ENCODE results near the gene RRAGD.

RRAGD gene, protein sequence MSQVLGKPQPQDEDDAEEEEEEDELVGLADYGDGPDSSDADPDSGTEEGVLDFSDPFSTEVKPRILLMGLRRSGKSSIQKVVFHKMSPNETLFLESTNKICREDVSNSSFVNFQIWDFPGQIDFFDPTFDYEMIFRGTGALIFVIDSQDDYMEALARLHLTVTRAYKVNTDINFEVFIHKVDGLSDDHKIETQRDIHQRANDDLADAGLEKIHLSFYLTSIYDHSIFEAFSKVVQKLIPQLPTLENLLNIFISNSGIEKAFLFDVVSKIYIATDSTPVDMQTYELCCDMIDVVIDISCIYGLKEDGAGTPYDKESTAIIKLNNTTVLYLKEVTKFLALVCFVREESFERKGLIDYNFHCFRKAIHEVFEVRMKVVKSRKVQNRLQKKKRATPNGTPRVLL

DNA sequence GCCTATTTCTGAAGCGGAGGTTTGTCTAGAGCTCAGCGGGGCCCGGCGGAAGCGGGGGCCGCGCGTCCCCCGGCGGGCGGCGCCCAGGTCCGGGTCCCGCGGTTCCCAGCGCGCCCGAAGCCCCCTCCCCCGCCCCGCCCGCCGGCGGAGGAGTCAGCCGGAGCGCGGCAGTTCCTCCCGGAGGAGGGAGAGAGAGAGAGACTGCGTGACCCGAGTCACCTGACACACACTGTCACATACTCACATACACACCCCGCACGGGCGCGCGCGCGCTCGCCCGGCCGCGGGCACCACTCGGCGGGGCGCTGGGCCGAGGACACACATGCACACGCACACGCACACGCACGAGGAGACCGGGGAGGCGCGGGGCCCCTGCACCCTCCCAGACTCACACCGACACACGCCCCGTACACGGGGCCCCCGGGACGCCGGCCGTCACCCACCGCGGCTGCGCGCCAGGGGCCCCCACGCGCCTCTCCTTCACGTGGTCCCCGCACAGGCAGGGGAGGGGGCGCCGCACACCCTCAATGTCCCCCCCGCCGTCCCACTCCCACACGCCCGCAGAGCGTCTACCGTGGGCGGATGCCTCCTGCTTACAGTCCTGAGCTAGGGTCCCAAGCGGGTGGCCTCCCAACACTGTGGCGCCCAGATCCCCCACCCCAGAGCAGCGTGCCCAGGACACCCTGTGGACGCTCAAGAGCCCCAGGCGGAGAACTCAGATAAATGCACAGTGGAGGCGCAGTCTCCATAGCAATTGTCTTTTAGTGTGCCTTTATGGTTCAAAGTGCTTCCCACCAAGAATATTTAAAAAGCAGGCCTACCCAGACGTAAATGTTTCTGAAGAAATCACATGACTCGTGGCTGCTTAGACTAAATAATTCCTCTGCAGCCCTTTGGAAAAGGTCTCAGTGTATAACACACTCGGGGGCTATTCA lies at the start of gene RRAGD:
Gene RRAGD (minus strand): TSS at position 203 of the 935 bp plus-strand sequence. CDS start 280 bp downstream, outside the sequence.
- H3K9me3 Mint-ChIP-seq = no peaks in the 10 kb centered on the region
- no peaks in the 10 kb centered on the region for H3K36me3 Mint-ChIP-seq
- H3K4me3 Mint-ChIP-seq = peak within 1 kb of the TSS; percentile 91
- H3K4me1 Mint-ChIP-seq = peaks cover 22% of the 10 kb centered on the region
- peak within 1 kb of the TSS; percentile 91 for H3K27ac Mint-ChIP-seq
- peaks cover 7% of the 10 kb centered on the region for H3K27me3 Mint-ChIP-seq

GRCh38 chr6:89460713-89461112 lies 48.6 kb upstream of the RRAGD start:
- H3K4me3 Mint-ChIP-seq = no peak overlapping the region
- H3K27ac Mint-ChIP-seq = no peak overlapping the region
- no peaks in the 10 kb centered on the region for H3K4me1 Mint-ChIP-seq
- peaks cover 6% of the 10 kb centered on the region for H3K9me3 Mint-ChIP-seq
- H3K27me3 Mint-ChIP-seq = no peaks in the 10 kb centered on the region
- H3K36me3 Mint-ChIP-seq = peaks cover 3% of the 10 kb centered on the region

DNA sequence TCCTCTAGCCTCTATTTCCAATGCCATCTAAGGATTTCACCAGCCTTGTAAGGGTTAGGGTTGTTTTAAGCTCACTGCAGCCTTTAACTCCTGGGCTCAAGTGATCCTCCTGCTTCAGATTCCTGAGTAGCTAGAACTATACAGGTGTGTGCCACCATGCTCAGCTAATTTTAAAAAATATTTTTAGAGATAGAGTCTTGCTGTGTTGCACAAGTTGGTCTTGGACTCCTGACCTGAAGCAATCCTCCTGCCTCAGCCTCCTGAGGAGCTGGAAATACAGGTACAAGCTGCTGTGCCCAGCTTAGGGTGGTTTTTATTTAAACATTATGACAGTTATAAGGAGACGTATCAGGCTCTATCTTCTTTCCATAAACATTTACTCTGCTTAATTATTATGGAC lies 47.4 kb upstream of the RRAGD start:
- H3K27me3 Mint-ChIP-seq = no peaks in the 10 kb centered on the region
- H3K4me1 Mint-ChIP-seq = no peaks in the 10 kb centered on the region
- peaks cover 3% of the 10 kb centered on the region for H3K36me3 Mint-ChIP-seq
- no peak overlapping the region for H3K4me3 Mint-ChIP-seq
- H3K27ac Mint-ChIP-seq = no peak overlapping the region
- peaks cover 8% of the 10 kb centered on the region for H3K9me3 Mint-ChIP-seq

DNA sequence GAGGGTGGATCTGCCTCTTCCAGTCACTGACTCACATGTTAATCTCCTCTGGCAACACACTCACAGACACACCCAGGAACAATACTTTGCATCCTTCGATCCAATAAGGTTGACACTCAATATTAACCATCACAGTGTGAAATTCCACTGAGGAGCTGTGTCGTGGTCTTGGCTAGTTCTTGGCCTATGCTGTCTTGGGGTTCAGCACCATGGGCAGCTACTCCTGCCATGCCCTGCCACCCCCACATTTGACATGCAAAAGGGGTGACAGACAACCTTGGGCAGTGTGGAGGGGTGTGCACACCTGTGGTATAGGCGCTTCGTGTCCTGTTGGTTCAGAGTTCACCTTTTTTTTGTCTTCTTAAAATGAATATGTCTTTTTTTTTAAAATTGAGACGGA lies 46.6 kb upstream of the RRAGD start:
- no peak overlapping the region for H3K27ac Mint-ChIP-seq
- no peak overlapping the region for H3K4me3 Mint-ChIP-seq
- peaks cover 8% of the 10 kb centered on the region for H3K9me3 Mint-ChIP-seq
- no peaks in the 10 kb centered on the region for H3K27me3 Mint-ChIP-seq
- no peaks in the 10 kb centered on the region for H3K4me1 Mint-ChIP-seq
- H3K36me3 Mint-ChIP-seq = peaks cover 3% of the 10 kb centered on the region

- Mint-ChIP-seq H3K36me3 (peaks cover 3% of the 10 kb centered on the region), H3K27ac (no peak overlapping the region), H3K4me1 (no peaks in the 10 kb centered on the region), H3K9me3 (peaks cover 8% of the 10 kb centered on the region), H3K27me3 (no peaks in the 10 kb centered on the region), H3K4me3 (no peak overlapping the region)
These were observed 42.2 kb upstream of the RRAGD start for GRCh38 chr6:89454300-89454699.

DNA sequence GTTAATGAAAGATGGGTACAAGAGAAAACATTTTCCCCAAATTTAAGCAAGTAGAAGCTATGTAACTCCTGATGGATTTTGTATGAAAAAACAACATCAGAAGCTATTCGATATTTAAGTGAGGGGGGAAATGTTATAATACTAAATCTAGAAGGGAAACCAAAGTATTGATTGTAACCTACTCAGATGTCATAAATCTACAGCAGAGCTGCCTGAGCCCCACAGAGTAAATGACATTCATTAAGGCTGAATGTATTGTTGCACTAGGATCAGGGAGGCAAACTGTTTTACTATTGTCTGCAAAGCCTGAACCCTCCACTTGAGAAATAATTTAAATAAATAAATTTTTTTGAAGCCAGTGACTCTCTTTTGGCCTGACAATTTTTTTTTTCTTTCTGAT lies 40.2 kb upstream of the RRAGD start:
- H3K27ac Mint-ChIP-seq = no peak overlapping the region
- no peaks in the 10 kb centered on the region for H3K27me3 Mint-ChIP-seq
- H3K4me1 Mint-ChIP-seq = no peaks in the 10 kb centered on the region
- peaks cover 3% of the 10 kb centered on the region for H3K36me3 Mint-ChIP-seq
- peaks cover 8% of the 10 kb centered on the region for H3K9me3 Mint-ChIP-seq
- H3K4me3 Mint-ChIP-seq = no peak overlapping the region

GRCh38 chr6:89449193-89449592 lies 37.1 kb upstream of the RRAGD start:
- Mint-ChIP-seq H3K9me3 (no peaks in the 10 kb centered on the region), H3K4me3 (no peak overlapping the region), H3K4me1 (no peaks in the 10 kb centered on the region), H3K27ac (no peak overlapping the region), H3K36me3 (no peaks in the 10 kb centered on the region), H3K27me3 (no peaks in the 10 kb centered on the region)

DNA sequence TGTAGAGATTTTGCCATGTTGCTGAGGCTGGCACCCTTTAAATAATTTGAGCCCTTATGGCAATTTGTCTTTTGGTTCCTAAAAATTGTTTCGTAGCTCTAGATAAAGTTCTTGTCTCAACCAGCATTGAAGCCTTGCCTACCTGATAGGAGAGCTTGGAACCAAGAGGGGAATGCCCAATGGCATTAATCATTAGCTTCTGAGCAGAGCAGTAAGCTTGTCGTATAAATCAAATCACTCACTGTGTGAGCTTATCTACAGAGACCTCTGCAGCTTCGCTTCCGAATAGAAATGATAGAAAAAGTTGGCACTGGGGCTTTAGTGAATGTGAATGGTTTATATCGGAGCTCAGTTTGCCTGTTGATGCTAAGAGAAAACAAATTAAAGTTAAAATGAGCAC lies 31.6 kb upstream of the RRAGD start:
- Mint-ChIP-seq H3K4me3 (no peak overlapping the region), H3K4me1 (no peaks in the 10 kb centered on the region), H3K27ac (no peak overlapping the region), H3K9me3 (no peaks in the 10 kb centered on the region), H3K36me3 (peaks cover 2% of the 10 kb centered on the region), H3K27me3 (peaks cover 4% of the 10 kb centered on the region)

DNA sequence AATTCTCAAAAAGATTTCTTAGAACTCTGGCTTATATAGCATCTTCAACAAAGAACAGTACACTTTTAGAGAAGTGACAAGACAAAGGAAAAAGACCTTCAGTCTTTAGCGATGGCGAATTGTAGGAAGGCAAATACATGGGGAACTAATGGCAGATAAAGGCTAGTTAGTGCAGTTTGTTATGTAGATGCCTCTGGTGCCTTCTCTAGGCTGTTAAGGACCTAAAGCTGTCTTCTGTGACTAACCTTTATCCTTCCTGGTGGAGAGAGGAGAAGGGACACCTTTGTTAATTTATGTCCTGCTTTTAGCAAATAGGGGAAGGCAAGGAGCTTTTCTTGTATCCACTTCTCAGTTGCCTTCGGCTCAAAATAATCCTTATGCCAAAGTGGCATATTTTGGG lies 28.1 kb upstream of the RRAGD start:
- Mint-ChIP-seq H3K27ac (no peak overlapping the region), H3K36me3 (peaks cover 2% of the 10 kb centered on the region), H3K4me1 (peaks cover 4% of the 10 kb centered on the region), H3K9me3 (no peaks in the 10 kb centered on the region), H3K27me3 (peaks cover 4% of the 10 kb centered on the region), H3K4me3 (no peak overlapping the region)

- Mint-ChIP-seq H3K9me3 (no peaks in the 10 kb centered on the region), H3K4me1 (peaks cover 12% of the 10 kb centered on the region)
These were observed 26.9 kb upstream of the RRAGD start for GRCh38 chr6:89439014-89439413.

DNA sequence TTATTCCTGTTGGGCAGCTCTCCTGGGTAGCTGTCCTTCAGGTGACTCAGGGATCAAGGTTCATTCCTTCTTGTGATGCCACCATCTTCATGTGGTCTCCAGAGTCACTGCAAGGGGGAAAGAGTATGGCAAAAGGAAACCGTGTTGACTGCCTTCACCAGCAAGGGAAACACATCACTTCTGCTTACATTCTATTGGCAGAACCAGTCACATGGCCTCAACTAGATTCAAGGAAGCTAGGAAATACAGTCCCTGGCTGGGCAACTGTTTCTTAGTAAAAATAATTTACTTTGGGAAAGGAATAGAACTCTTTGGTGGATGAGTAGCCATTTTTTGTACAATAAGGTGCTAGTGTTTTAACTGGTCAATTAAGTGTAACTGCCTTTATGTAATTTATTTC lies 26.2 kb upstream of the RRAGD start:
- H3K9me3 Mint-ChIP-seq = no peaks in the 10 kb centered on the region
- H3K27ac Mint-ChIP-seq = no peak overlapping the region

More at GRCh38 chr6:89439014-89439413, 26.9 kb upstream of the RRAGD start:
- no peak overlapping the region for H3K4me3 Mint-ChIP-seq
- H3K36me3 Mint-ChIP-seq = peaks cover 2% of the 10 kb centered on the region
- H3K27ac Mint-ChIP-seq = no peak overlapping the region
- H3K27me3 Mint-ChIP-seq = peaks cover 4% of the 10 kb centered on the region

DNA sequence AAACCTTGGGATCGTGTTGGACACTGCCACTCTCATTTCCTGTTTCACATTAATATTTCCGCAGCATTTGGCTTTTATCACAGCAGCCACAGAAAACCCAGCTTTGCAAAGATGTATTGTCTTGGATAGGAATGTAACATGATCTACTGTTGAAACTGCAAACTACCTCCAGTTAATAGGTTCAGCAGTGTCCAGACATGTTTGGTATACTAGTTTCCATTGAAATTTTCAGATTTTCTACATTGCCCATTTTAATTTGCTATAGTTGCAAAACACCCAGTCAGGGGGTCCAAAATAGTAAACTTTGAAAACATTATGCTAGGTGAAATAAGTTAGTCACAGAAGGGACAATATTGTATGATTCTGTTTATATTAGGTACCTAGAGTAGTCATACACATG lies 24.2 kb upstream of the RRAGD start:
- Mint-ChIP-seq H3K36me3 (no peaks in the 10 kb centered on the region), H3K9me3 (no peaks in the 10 kb centered on the region), H3K27ac (no peak overlapping the region), H3K27me3 (no peaks in the 10 kb centered on the region), H3K4me3 (no peak overlapping the region), H3K4me1 (peaks cover 28% of the 10 kb centered on the region)

More for the DNA sequence above, 26.2 kb upstream of the RRAGD start:
- peaks cover 16% of the 10 kb centered on the region for H3K4me1 Mint-ChIP-seq
- H3K36me3 Mint-ChIP-seq = peaks cover 2% of the 10 kb centered on the region
- peaks cover 4% of the 10 kb centered on the region for H3K27me3 Mint-ChIP-seq
- H3K4me3 Mint-ChIP-seq = no peak overlapping the region

DNA sequence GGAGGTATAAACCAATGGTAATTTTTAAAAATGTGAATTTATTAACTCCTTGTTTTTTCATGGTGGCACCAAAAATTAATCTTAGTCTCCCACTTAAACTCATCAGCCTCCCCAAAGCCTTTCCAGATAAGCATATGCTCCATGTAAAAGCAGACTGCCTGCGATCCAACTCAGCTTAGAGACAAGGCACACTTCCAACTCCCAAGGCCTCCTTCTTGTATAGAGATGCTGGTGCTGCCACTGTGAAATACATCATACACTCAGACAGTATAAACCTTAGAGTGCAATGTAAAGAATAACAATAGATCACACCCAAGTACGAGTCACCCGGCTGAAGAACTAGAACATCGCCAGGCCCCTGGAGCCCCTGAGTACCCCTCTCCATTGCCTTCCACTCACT lies 22.9 kb upstream of the RRAGD start:
- Mint-ChIP-seq H3K36me3 (no peaks in the 10 kb centered on the region), H3K27me3 (no peaks in the 10 kb centered on the region), H3K9me3 (no peaks in the 10 kb centered on the region), H3K27ac (peak overlapping the region; percentile 8), H3K4me1 (peaks cover 28% of the 10 kb centered on the region), H3K4me3 (peak overlapping the region; percentile 19)

DNA sequence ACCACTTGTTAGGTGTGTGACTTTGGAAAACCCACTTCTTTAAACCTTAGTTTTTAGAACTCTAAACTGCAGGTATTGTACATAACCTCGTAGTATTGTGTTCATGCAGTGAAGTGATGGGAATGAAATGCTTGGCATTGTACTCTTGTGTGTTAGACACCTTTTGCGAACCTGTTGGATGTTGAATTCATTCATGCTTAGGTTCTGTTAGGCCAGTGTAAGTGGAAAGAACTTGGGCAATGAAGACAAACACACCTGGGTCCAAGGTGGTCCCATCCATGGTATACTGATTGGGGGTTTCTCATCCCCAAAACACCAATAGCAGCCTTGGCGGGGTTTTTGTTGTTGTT lies 22.1 kb upstream of the RRAGD start:
- Mint-ChIP-seq H3K4me3 (peak overlapping the region; percentile 88), H3K9me3 (no peaks in the 10 kb centered on the region), H3K27ac (peak overlapping the region; percentile 62), H3K36me3 (no peaks in the 10 kb centered on the region), H3K27me3 (no peaks in the 10 kb centered on the region), H3K4me1 (peaks cover 28% of the 10 kb centered on the region)

GRCh38 chr6:89433252-89434149 lies 21.4 kb upstream of the RRAGD start:
- peaks cover 28% of the 10 kb centered on the region for H3K4me1 Mint-ChIP-seq
- no peaks in the 10 kb centered on the region for H3K36me3 Mint-ChIP-seq
- H3K9me3 Mint-ChIP-seq = no peaks in the 10 kb centered on the region
- H3K27ac Mint-ChIP-seq = peak overlapping the region; percentile 62
- H3K27me3 Mint-ChIP-seq = no peaks in the 10 kb centered on the region
- H3K4me3 Mint-ChIP-seq = peak overlapping the region; percentile 88

Measured in activated naive CD4-positive, alpha-beta T cell treated with anti-CD3 and anti-CD28 coated beads, Interleukin-2, amount 50 U/mL, for 24 hours (primary cell).